Type B pancreatic cell (in vitro differentiated cells): ENCODE results near the gene YBX1. TPM values are rescaled to one million over a fixed set of nuclear protein-coding genes. Genes with fewer than 3 reads are reported as not detected.

Experiments
- DNase-seq: peaks from one replicate; pipeline ENCODE4 v3.0.0; 2021; ENCODE audit warnings: mixed read lengths; ENCODE audit not compliant: unreplicated experiment; ENCODE audit errors: extremely low spot score
- H3K27ac Mint-ChIP-seq: 2 replicates; pipeline ENCODE4 v1.8.0; 2021; ENCODE audit warnings: mild to moderate bottlenecking, mixed read lengths
- H3K27me3 Mint-ChIP-seq: 2 replicates; pipeline ENCODE4 v1.8.0; 2021; ENCODE audit warnings: mixed read lengths
- H3K36me3 Mint-ChIP-seq: 2 replicates; pipeline ENCODE4 v1.8.0; 2021; ENCODE audit warnings: mixed read lengths
- H3K4me1 Mint-ChIP-seq: one replicate; pipeline ENCODE4 v1.8.0; 2021; ENCODE audit warnings: mixed read lengths; ENCODE audit not compliant: unreplicated experiment
- H3K4me3 Mint-ChIP-seq: 2 replicates; pipeline ENCODE4 v1.8.0; 2021; ENCODE audit warnings: mild to moderate bottlenecking, mixed read lengths
- H3K9me3 Mint-ChIP-seq: 2 replicates; pipeline ENCODE4 v1.8.0; 2021; ENCODE audit warnings: mixed read lengths
- CTCF ChIP-seq: fragments of 200-600 bp; sonication (generic); conservative IDR thresholded peaks from 2 replicates; pipeline ENCODE4 v1.5.0; 2021; ENCODE audit warnings: antibody characterized with exemption, mild to moderate bottlenecking
- total RNA-seq: library from RNA; stranded (reverse); gene quantifications from 2 replicates; pipeline ENCODE4 v1.2.1, GENCODE V29; 2021; ENCODE audit warnings: low replicate concordance

YBX1 gene
- total RNA-seq, 1 donor from 2014 or later, result 709 TPM

- Mint-ChIP-seq H3K36me3 (no peaks in the 10 kb centered on the region), H3K27ac (no peak overlapping the region), H3K4me3 (no peak overlapping the region), H3K4me1 (peaks cover 14% of the 10 kb centered on the region), H3K9me3 (no peaks in the 10 kb centered on the region), H3K27me3 (no peaks in the 10 kb centered on the region)
- TF ChIP-seq CTCF, result no peak
- DNase-seq, result no peak
These were observed 61.9 kb downstream of the YBX1 start for GRCh38 chr1:42744148-42744413.

GRCh38 chr1:42745851-42746250 is 63.6 kb downstream of the YBX1 start:
- no peaks in the 10 kb centered on the region for H3K27me3 Mint-ChIP-seq
- H3K36me3 Mint-ChIP-seq, result peaks cover 10% of the 10 kb centered on the region
- DNase-seq, result no peak
- no peak overlapping the region for H3K4me3 Mint-ChIP-seq
- TF ChIP-seq CTCF, result no peak
- H3K27ac Mint-ChIP-seq, result no peak overlapping the region
- H3K9me3 Mint-ChIP-seq, result no peaks in the 10 kb centered on the region
- H3K4me1 Mint-ChIP-seq, result peaks cover 11% of the 10 kb centered on the region

- H3K9me3 Mint-ChIP-seq, result peaks cover 1% of the 10 kb centered on the region
- no peak for TF ChIP-seq CTCF
- peaks cover 12% of the 10 kb centered on the region for H3K36me3 Mint-ChIP-seq
- H3K27me3 Mint-ChIP-seq, result no peaks in the 10 kb centered on the region
- peaks cover 11% of the 10 kb centered on the region for H3K4me1 Mint-ChIP-seq
- H3K27ac Mint-ChIP-seq, result no peak overlapping the region
- no peak for DNase-seq
- no peak overlapping the region for H3K4me3 Mint-ChIP-seq
These were observed 64.4 kb downstream of the YBX1 start for GRCh38 chr1:42746436-42747105.

- H3K27ac Mint-ChIP-seq, result no peak overlapping the region
- TF ChIP-seq CTCF, result peak; percentile 75
- H3K4me3 Mint-ChIP-seq, result no peak overlapping the region
- H3K4me1 Mint-ChIP-seq, result peaks cover 11% of the 10 kb centered on the region
- H3K27me3 Mint-ChIP-seq, result no peaks in the 10 kb centered on the region
- H3K36me3 Mint-ChIP-seq, result peaks cover 18% of the 10 kb centered on the region
- DNase-seq, result no peak
- peaks cover 6% of the 10 kb centered on the region for H3K9me3 Mint-ChIP-seq
These were observed 64.9 kb downstream of the YBX1 start for GRCh38 chr1:42747125-42747524.

- no peak overlapping the region for H3K27ac Mint-ChIP-seq
- H3K27me3 Mint-ChIP-seq, result no peaks in the 10 kb centered on the region
- peaks cover 10% of the 10 kb centered on the region for H3K9me3 Mint-ChIP-seq
- H3K4me3 Mint-ChIP-seq, result no peak overlapping the region
- DNase-seq, result no peak
- H3K36me3 Mint-ChIP-seq, result peaks cover 27% of the 10 kb centered on the region
- no peak for TF ChIP-seq CTCF
- peaks cover 8% of the 10 kb centered on the region for H3K4me1 Mint-ChIP-seq
These were observed 65.8 kb downstream of the YBX1 start for GRCh38 chr1:42748021-42748420.
